ENCODE measurements around the gene CHAD. TPM values are rescaled to one million over a fixed set of nuclear protein-coding genes. Genes with fewer than 3 reads are reported as not detected.

Gene CHAD
- total RNA-seq, 1 experiment from 2014 or later: 0.57 TPM

DNA sequence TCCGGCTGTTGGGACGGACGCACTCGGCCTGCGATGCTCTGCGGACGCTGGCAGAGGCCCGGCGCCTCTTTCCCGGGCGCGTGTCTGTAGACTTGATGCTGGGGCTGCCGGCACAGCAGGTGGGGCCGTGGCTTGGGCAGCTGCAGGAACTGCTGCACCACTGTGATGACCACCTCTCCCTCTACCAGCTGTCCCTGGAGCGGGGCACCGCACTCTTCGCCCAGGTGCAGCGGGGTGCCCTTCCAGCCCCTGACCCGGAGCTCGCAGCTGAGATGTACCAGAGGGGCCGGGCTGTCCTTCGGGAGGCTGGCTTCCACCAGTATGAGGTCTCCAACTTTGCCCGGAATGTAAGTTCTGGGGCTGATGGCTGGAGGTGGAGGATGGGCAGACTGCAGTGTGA, 13.4 kb upstream of the CHAD start:
- Histone ChIP-seq H2AFZ (ENCODE audit: low read length) (no peak overlapping the region), H3K79me1 (ENCODE audit: insufficient read depth, low read depth, low read length, poor library complexity, severe bottlenecking) (no peaks in the 10 kb centered on the region), H3K4ac (ENCODE audit: low read depth, low read length) (no peak overlapping the region), H3K23ac (ENCODE audit: insufficient read length, low read depth, low read length) (no peak overlapping the region), H3K4me2 (ENCODE audit: insufficient read depth, insufficient read length, low read length) (no peak overlapping the region), H4K5ac (ENCODE audit: insufficient read length, low read depth, low read length) (no peak overlapping the region), H4K8ac (replicated peaks; ENCODE audit: insufficient read length, low read depth, low read length) (no peak overlapping the region), H3K23me2 (ENCODE audit: insufficient read length, low read depth, low read length, poor library complexity, severe bottlenecking) (no peaks in the 10 kb centered on the region), H3K27ac (ENCODE audit: insufficient read length, low read depth, low read length) (no peak overlapping the region), H3K18ac (ENCODE audit: insufficient read length, low read depth, low read length) (no peak overlapping the region), H4K20me1 (ENCODE audit: control insufficient read depth, insufficient read depth, insufficient read length) (no peaks in the 10 kb centered on the region), H3K56ac (ENCODE audit: insufficient read length, low read depth, low read length) (no peak overlapping the region), H2BK20ac (ENCODE audit: low read depth, low read length, poor library complexity, severe bottlenecking) (no peak overlapping the region), H3K14ac (ENCODE audit: insufficient read depth, low read length) (no peak overlapping the region), H4K91ac (ENCODE audit: insufficient read length, low read depth, low read length) (no peak overlapping the region), H3K9ac (ENCODE audit: extremely low read depth, insufficient read length, low read length) (no peak overlapping the region), H2BK15ac (ENCODE audit: low read depth, low read length) (no peak overlapping the region), H3T11ph (ENCODE audit: low read length) (no peak overlapping the region), H3K79me2 (ENCODE audit: insufficient read depth, low read length) (no peaks in the 10 kb centered on the region), H3K27me3 (ENCODE audit: insufficient read depth, low read length) (no peaks in the 10 kb centered on the region), H2BK120ac (ENCODE audit: low read depth, low read length, poor library complexity, severe bottlenecking) (no peak overlapping the region), H2BK5ac (ENCODE audit: insufficient read length, low read length) (no peak overlapping the region), H2AK5ac (ENCODE audit: insufficient read length, low read length) (no peak overlapping the region), H3K4me1 (ENCODE audit: insufficient read depth, low read length) (no peaks in the 10 kb centered on the region), H2BK12ac (ENCODE audit: insufficient read length, low read depth, low read length) (no peak overlapping the region), H3K9me3 (ENCODE audit: control insufficient read depth, low read depth, low read length) (no peaks in the 10 kb centered on the region)
- Mint-ChIP-seq H3K27ac (no peak overlapping the region; a peak in 1 of 7 replicates), H3K27me3 (ENCODE audit: low read depth) (peaks cover 5% of the 10 kb centered on the region), H3K36me3 (ENCODE audit: insufficient read depth in 1 of 3, low read depth in 3 of 3) (peaks cover 2 to 37% (median 36%) of the 10 kb centered on the region in 3 experiments), H3K4me1 (peaks cover 11 to 12% of the 10 kb centered on the region in 2 experiments), H3K9me3 (no peaks in the 10 kb centered on the region), H3K4me3 (no peak overlapping the region)
- TF ChIP-seq, protein P1, sequence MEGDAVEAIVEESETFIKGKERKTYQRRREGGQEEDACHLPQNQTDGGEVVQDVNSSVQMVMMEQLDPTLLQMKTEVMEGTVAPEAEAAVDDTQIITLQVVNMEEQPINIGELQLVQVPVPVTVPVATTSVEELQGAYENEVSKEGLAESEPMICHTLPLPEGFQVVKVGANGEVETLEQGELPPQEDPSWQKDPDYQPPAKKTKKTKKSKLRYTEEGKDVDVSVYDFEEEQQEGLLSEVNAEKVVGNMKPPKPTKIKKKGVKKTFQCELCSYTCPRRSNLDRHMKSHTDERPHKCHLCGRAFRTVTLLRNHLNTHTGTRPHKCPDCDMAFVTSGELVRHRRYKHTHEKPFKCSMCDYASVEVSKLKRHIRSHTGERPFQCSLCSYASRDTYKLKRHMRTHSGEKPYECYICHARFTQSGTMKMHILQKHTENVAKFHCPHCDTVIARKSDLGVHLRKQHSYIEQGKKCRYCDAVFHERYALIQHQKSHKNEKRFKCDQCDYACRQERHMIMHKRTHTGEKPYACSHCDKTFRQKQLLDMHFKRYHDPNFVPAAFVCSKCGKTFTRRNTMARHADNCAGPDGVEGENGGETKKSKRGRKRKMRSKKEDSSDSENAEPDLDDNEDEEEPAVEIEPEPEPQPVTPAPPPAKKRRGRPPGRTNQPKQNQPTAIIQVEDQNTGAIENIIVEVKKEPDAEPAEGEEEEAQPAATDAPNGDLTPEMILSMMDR (conservative IDR thresholded peaks at IDR 0.05): no peak
- no peak for DNase-seq
- no CpG with 5 or more reads among the region's 23 CpGs for WGBS (ENCODE audit: extremely low coverage, insufficient read length, low lambda C conversion rate)

All from H9 (cell line).